Thymus (tissue), 11 donors: Measurements from ENCODE around the gene CFAP77. TPM values are rescaled to one million over a fixed set of nuclear protein-coding genes. Genes with fewer than 3 reads are reported as not detected.

ENCODE experiments used
- DNase-seq, 9 donors: peaks; one replicate each; pipeline ENCODE4 v3.0.0-alpha.2; 2013; ENCODE audit warnings: low spot score in 9 of 9, low read depth in 6 of 9, missing footprints in 1 of 9
- H3K27ac ChIP-seq, 2 donors: one replicate each; pipeline ENCODE4 v1.5.1; 2013; ENCODE audit warnings: control low read depth in 1 of 2, low read depth in 1 of 2, low read length in 1 of 2, mild to moderate bottlenecking in 1 of 2, moderate library complexity in 1 of 2
- H3K27me3 ChIP-seq, 2 donors: one replicate each; pipeline ENCODE4 v1.5.1; 2013; ENCODE audit warnings: low read length in 1 of 2; ENCODE audit not compliant: control insufficient read depth in 2 of 2, insufficient read depth in 1 of 2
- H3K36me3 ChIP-seq, 2 donors: one replicate each; pipeline ENCODE4 v1.5.1; 2013; ENCODE audit warnings: low read length in 1 of 2, mild to moderate bottlenecking in 1 of 2, moderate library complexity in 1 of 2; ENCODE audit not compliant: control insufficient read depth in 2 of 2, insufficient read depth in 2 of 2
- H3K4me1 ChIP-seq, 2 donors: one replicate each; pipeline ENCODE4 v1.5.1; 2013; ENCODE audit warnings: low read length in 2 of 2; ENCODE audit not compliant: control insufficient read depth in 2 of 2, insufficient read depth in 2 of 2
- H3K4me3 ChIP-seq, 2 donors: one replicate each; pipeline ENCODE4 v1.5.1; 2013; ENCODE audit warnings: low read length in 2 of 2, control low read depth in 1 of 2, mild to moderate bottlenecking in 1 of 2
- H3K9me3 ChIP-seq, 2 donors: one replicate each; pipeline ENCODE4 v1.5.1; 2013; ENCODE audit warnings: low read length in 1 of 2, mild to moderate bottlenecking in 1 of 2; ENCODE audit not compliant: control insufficient read depth in 2 of 2, insufficient read depth in 1 of 2
- WGBS: extraction: QIAGEN DNeasy Blood & Tissue Kit; methylation state at CpG from one replicate; pipeline ENCODE4 v1.1.7; 2013; 5-methylcytosine and 5-hydroxymethylcytosine counted together
- polyA plus RNA-seq: library from polyadenylated mRNA; stranded (reverse); fragments of 200-250 nt; gene quantifications from one replicate; pipeline ENCODE4 v1.2.3, GENCODE V29; 2013
- total RNA-seq: library from RNA; stranded (reverse); fragments of 120-200 nt; gene quantifications from one replicate; pipeline ENCODE4 v1.2.4, GENCODE V29; 2013
- donor health status: healthy.

Gene CFAP77
- total and polyA plus RNA-seq, 2 donors = 0.05 to 0.11 TPM

GRCh38 chr9:132577119-132577518 is 167.1 kb downstream of the CFAP77 start:
- Histone ChIP-seq H3K4me3 (no peak overlapping the region), H3K36me3 (no peaks in the 10 kb centered on the region), H3K9me3 (no peaks in the 10 kb centered on the region), H3K27ac (no peak overlapping the region), H3K4me1 (peaks cover 4 to 9% of the 10 kb centered on the region in 2 donors), H3K27me3 (peaks cover 48 to 91% of the 10 kb centered on the region in 2 donors)
- DNase-seq = no peak

GRCh38 chr9:132578367-132578932 is 168.4 kb downstream of the CFAP77 start:
- no peaks in the 10 kb centered on the region for H3K9me3 ChIP-seq
- H3K4me1 ChIP-seq = peaks cover 4 to 9% of the 10 kb centered on the region in 2 donors
- H3K27ac ChIP-seq = no peak overlapping the region
- DNase-seq = no peak
- H3K27me3 ChIP-seq = peaks cover 61 to 93% of the 10 kb centered on the region in 2 donors
- WGBS = 42% methylated on average over 7 of the region's 7 CpGs
- no peak overlapping the region for H3K4me3 ChIP-seq
- H3K36me3 ChIP-seq = no peaks in the 10 kb centered on the region

- H3K4me3 ChIP-seq = no peak overlapping the region
- H3K27me3 ChIP-seq = peaks cover 70 to 99% of the 10 kb centered on the region in 2 donors
- WGBS = 13% methylated on average over 15 of the region's 15 CpGs
- no peaks in the 10 kb centered on the region for H3K9me3 ChIP-seq
- peaks cover 4 to 9% of the 10 kb centered on the region in 2 donors for H3K4me1 ChIP-seq
- H3K36me3 ChIP-seq = no peaks in the 10 kb centered on the region
- no peak for DNase-seq
- no peak overlapping the region for H3K27ac ChIP-seq
Observed at GRCh38 chr9:132579427-132579798, 169.4 kb downstream of the CFAP77 start.

GRCh38 chr9:132582276-132582785 is 172.3 kb downstream of the CFAP77 start, which contains the start of gene BARHL1:
TSS of gene BARHL1 (plus strand) at chr9:132582606. CDS start at chr9:132582798, 192 bp downstream.
- 7% methylated on average over 36 of the region's 36 CpGs for WGBS
- Histone ChIP-seq H3K27me3 (peaks cover 96 to 100% of the 10 kb centered on the region in 2 donors), H3K27ac (no peak within 1 kb of the TSS), H3K4me1 (peaks cover 4 to 9% of the 10 kb centered on the region in 2 donors), H3K36me3 (no peaks in the 10 kb centered on the region), H3K4me3 (peak within 1 kb of the TSS; percentile 22 to 36), H3K9me3 (no peaks in the 10 kb centered on the region)
- DNase-seq = peak in 1 of 9 donors; percentile 12

- no peak overlapping the region for H3K27ac ChIP-seq
- no peaks in the 10 kb centered on the region for H3K36me3 ChIP-seq
- H3K27me3 ChIP-seq = peaks cover 95 to 100% of the 10 kb centered on the region in 2 donors
- H3K4me3 ChIP-seq = no peak overlapping the region
- DNase-seq = no peak
- 15% methylated on average over 37 of the region's 37 CpGs for WGBS
- H3K4me1 ChIP-seq = peaks cover 4 to 9% of the 10 kb centered on the region in 2 donors
- no peaks in the 10 kb centered on the region for H3K9me3 ChIP-seq
Observed at GRCh38 chr9:132582786-132583583, 173.0 kb downstream of the CFAP77 start.

GRCh38 chr9:132583584-132584304 is 173.7 kb downstream of the CFAP77 start:
- peaks cover 95 to 100% of the 10 kb centered on the region in 2 donors for H3K27me3 ChIP-seq

GRCh38 chr9:132584601-132585560 is 174.9 kb downstream of the CFAP77 start:
- Histone ChIP-seq H3K4me3 (no peak overlapping the region), H3K36me3 (no peaks in the 10 kb centered on the region), H3K9me3 (peaks cover 0 to under 1% of the 10 kb centered on the region in 2 donors), H3K27ac (no peak overlapping the region), H3K4me1 (peaks cover 4 to 9% of the 10 kb centered on the region in 2 donors), H3K27me3 (peaks cover 95 to 100% of the 10 kb centered on the region in 2 donors)
- WGBS = 13% methylated on average over 30 of the region's 30 CpGs
- DNase-seq = no peak

More at GRCh38 chr9:132583584-132584304, 173.7 kb downstream of the CFAP77 start:
- Histone ChIP-seq H3K27ac (no peak overlapping the region), H3K4me3 (no peak overlapping the region), H3K36me3 (no peaks in the 10 kb centered on the region), H3K9me3 (no peaks in the 10 kb centered on the region), H3K4me1 (peaks cover 4 to 9% of the 10 kb centered on the region in 2 donors)
- DNase-seq = no peak
- 8% methylated on average over 8 of the region's 8 CpGs for WGBS
